NCI-H1436 treated with DMSO at 0.1 percent for 48 hours (cell line): ENCODE data around the gene POLR3F.
A peak's percentile ranks its signal among the peaks of the same experiment; 100 is the strongest.
"Not testable (repeated sequence)": the region's sequence is repeated elsewhere in the genome, so short reads cannot be mapped to it uniquely, and the experiment has no call there.

Source experiments
- DNase-seq: peaks from one replicate; lab custom pipeline; 2025; lab: John Stamatoyannopoulos, UW

POLR3F gene

GRCh38 chr20:18504479-18505060 lies 37.4 kb downstream of the POLR3F start:
- no peak for DNase-seq

- DNase-seq: no peak
These were observed 39.6 kb downstream of the POLR3F start for GRCh38 chr20:18506744-18507143.

GRCh38 chr20:18507218-18508191 lies 40.3 kb downstream of the POLR3F start, which contains the start of gene SEC23B:
Gene SEC23B, plus strand, starts transcription at chr20:18507940. Its CDS starts 2,896 bp downstream, at chr20:18510836.
- peak; percentile 92 for DNase-seq

- no peak for DNase-seq
These were observed 44.4 kb downstream of the POLR3F start for GRCh38 chr20:18511571-18511970.

DNA sequence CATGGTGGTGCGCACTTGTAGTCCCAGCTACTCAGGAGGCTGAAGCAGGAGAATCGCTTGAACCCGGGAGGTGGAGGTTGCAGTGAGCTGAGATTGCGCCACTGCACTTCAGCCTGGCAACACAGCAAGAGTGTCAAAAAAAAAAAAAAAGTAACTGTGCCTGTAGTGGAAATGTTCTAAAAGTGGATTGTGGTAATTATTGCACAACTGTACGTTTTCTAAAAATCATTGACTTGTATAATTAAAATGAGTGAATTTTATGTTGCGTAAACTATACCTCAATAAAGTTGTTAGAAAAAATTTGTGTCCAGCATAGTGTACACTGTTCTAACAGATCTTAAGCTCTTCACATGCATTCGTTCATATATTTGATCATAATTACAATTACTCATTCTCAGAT lies 46.0 kb downstream of the POLR3F start:
- no peak for DNase-seq

GRCh38 chr20:18514127-18514526 lies 46.9 kb downstream of the POLR3F start:
- no peak for DNase-seq

DNA sequence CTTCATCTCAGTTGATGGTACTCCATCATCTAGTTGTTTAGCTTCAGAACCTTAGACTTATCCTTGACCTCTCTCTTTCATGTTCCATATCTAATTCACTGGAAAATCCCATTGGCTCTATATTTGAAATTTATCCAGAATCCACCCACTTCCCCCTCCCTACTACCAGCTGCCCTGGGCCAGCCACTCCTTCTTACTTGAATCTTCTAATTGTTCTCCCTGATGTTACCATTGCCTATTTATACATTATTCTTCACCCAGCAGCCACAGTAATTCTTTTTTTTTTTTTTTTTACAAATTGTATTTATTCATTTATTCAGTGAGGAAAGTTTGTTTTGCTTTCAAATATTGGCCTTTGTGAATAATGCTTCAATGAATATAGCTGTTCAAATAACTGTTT lies 48.8 kb downstream of the POLR3F start:
- no peak for DNase-seq

- DNase-seq: not testable (repeated sequence)
These were observed 54.9 kb downstream of the POLR3F start for GRCh38 chr20:18522066-18522465.

DNA sequence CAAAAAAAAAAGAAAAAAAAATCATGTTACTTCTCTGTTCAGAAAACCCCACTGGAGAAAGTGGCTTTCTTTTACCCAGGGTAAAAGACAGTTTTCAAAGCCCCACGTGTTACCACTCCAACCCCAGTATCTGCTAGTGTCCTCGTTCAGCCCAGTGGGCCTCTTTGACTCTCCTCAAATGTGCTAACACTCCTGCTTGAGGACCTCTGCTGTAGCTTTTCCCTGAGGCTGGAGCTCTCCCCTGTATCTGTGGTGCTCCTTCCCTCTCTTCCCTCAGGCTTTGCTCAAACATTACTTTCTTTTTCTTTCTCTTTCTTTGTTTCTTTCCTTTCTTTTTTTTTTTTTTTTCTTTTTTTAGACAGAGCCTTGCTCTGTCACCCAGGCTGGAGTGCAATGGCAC lies 55.9 kb downstream of the POLR3F start:
- DNase-seq: no peak

GRCh38 chr20:18524646-18525045 lies 57.5 kb downstream of the POLR3F start:
- no peak for DNase-seq

- DNase-seq: not testable (repeated sequence)
These were observed 59.6 kb downstream of the POLR3F start for GRCh38 chr20:18526761-18527160.

DNA sequence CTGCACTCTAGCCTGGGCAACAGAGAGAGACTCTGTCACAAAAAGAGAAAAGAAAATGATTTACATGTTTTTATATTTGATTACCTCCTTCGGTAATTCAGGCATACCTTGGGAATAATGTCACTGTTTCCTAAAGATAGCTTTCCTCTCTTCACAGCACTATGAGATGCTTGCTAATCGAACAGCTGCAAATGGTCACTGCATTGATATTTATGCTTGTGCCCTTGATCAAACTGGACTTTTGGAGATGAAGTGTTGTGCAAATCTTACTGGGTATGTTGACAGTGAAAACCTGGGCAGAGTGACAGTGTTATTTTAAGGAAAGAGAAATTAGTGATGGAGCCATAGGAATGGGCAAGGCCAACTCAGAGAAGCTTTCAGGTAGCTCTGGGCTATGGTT lies 60.1 kb downstream of the POLR3F start:
- DNase-seq: no peak

DNA sequence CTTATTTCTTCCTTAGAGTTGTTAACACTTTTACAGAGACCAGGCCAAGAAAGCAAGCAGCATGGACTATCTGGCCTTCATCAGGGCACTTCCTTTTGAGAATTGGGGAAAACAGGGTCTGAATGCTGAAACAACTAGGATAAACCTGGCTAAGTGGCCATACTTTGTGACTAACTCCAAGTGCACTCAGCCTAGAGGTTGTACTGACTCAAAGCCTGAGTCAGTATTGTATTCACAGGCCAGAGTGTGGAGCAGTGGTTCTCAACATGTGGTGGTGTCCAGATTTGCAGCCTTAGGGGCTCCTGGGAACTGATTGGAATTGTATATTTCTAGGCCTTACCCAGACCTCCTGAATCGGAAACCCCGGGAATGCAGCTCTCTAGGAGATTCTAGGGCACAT lies 60.6 kb downstream of the POLR3F start:
- DNase-seq: no peak

- no peak for DNase-seq
These were observed 61.9 kb downstream of the POLR3F start for GRCh38 chr20:18529041-18529440.

GRCh38 chr20:18532626-18533025 lies 65.4 kb downstream of the POLR3F start:
- DNase-seq: no peak

GRCh38 chr20:18533491-18533890 lies 66.3 kb downstream of the POLR3F start:
- DNase-seq: no peak

GRCh38 chr20:18533978-18534644 lies 66.9 kb downstream of the POLR3F start:
- no peak for DNase-seq
